Stimulated activated CD4-positive, alpha-beta T cell treated with anti-CD3 and anti-CD28 coated beads, Interleukin-12 subunit alpha, Interleukin-12 subunit beta, amount 100 ng/mL, for 48 hours (primary cell): ENCODE results near the gene ZNF627.
"Not testable (repeated sequence)": the region's sequence is repeated elsewhere in the genome, so short reads cannot be mapped to it uniquely, and the experiment has no call there.

ENCODE experiments used
- DNase-seq, 3 donors: peaks; one replicate each; pipeline ENCODE4 v3.0.0-alpha.2; 2020; ENCODE audit warnings: low read depth in 2 of 3, low spot score in 1 of 3

The ZNF627 gene

GRCh38 chr19:11573763-11574162 is 23.5 kb upstream of the ZNF627 start:
- not testable (repeated sequence) for DNase-seq

DNA sequence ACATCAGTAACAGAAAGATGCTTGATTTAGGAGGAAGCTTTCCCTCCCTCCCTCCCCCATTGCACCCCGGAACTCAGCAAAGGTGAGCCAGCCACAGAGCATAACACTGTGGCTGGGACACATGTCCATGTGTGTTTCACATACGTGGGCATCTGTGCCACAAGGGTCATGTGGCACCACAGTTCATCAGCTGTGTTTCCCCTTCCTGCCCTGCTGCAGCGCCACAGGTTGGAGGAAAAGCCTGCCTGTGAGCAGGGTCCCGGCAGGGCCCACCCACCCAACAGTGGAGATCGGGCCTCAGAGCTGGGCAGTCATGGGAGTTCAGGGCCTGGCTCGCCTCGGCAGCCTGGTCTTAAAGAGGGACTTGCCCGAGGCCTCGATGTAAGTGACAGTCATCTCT is 22.6 kb upstream of the ZNF627 start:
- DNase-seq = no peak

- DNase-seq = no peak
These were observed 21.1 kb upstream of the ZNF627 start for GRCh38 chr19:11576227-11576626.

DNA sequence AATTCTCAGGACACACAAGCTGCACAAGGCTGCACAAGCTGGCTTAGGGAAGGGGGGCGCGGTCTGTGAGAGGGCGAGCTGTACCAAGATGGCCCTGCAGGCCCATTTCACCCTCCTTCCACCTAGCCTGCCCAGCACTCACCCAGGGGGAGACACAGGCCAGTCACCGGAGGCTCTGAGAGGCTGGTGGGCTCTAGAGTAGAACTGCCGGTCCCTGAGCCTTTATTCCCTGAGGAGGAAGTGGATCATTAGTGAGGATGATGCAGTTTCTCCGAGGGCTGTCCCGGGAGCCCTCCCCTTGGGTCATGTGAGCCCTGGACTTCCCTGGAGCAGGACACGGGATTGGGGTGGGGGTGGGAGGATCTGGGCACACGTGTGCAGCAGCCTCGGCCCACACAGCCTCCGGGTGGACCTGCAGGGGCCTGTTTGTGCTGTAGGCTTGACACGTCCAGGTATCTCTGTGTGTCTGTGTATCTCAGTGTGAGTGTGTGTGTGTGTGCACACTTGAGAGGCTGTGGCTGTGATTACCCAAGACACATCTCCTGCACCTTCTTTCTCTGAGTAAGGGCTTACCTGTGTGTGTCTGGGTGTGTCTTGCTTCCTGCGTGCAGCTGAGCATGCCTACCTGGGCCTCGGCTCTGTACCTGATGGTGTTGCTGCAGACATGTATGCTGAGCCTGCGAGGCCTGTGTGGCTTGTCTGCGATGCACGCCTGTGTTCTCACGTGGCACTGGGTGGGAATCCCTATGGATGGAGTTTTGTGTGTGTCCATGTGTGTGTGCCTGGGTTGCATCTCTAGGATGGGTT is 19.6 kb upstream of the ZNF627 start, which contains the start of gene ACP5:
Gene ACP5 (minus strand): TSS at position 195 of the 807 bp plus-strand sequence. CDS start 328 bp downstream, outside the sequence.
- DNase-seq = no peak

DNA sequence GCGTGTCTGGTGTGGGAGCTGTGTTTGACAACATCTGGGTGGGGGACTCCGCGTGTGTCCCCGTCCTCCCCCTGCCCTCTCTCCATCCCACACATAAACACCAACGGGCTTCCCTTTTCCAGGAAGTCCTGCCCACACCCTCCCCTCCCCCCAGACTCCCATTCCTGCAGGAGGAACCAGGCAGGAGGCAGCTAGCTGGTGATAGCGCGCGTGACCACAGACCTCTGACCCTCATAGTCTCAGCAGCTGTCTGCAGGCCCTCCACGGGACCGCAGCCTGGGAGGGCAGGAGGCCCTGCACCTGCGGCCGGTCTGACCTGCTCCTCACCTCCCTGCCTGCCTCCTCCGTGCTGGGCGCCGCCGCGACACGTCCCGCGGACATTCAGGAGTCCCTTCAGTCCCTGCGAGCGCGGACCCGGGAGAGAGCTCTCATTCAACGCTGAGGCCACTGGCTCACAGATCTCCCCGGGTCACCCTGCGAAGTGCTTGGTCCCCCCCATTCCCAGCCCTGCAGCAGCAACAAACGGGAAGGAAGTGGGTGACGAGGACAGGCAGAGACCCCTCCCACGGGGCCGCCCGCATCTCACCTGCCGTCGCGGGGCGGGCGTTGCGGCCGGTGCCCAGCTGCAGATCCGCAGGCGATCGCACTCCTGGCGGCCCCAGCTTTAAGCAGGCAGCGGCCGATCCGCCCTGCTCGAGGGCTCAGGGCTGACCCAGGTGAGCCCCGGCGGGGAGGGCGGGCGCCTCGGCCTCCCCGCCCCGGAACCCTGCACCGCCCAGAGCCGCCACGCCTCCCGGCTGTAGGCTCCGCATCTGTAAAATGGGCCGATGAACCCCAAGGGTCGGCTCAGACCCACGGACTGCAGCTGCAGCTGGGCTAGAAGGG is 18.8 kb upstream of the ZNF627 start:
- no peak for DNase-seq

DNA sequence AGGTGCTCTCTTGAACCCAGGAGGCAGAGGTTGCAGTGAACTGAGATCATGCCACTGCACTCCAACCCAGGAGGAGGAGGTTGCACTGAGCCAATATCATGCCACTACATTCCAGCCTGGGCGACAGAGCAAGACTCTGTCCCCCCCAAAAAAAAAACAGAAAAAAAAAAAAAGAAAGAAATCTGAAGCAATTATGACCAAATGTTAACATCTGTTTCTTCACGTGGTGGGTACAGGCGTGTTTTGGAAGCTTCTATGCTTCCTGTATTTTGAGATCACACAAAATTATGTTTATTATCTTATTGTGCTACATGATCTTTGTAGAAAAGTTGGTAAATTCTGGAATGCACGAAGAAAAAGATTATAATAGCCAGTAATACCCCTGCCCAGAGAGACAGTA is 17.2 kb upstream of the ZNF627 start:
- DNase-seq = no peak

DNA sequence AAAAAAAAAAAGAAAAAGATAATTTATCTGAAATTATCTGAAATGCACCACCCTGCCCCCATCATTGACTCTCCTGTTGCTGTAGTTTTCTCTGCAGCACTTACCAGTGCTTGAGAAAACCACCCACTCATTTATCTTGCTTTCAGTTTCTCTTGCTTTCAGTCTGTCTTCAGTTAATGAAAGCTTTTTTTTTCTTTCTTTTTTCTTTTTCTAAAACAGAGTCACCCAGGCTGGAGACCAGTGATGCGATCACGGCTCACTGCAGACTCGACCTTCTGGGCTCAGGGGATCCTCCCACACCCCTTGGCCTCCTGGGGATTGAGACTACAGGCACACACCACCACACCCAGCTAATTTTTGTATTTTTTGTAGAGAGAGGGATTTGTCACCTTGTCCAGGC is 15.5 kb upstream of the ZNF627 start:
- peak in 1 of 3 donors; percentile 39 for DNase-seq

DNA sequence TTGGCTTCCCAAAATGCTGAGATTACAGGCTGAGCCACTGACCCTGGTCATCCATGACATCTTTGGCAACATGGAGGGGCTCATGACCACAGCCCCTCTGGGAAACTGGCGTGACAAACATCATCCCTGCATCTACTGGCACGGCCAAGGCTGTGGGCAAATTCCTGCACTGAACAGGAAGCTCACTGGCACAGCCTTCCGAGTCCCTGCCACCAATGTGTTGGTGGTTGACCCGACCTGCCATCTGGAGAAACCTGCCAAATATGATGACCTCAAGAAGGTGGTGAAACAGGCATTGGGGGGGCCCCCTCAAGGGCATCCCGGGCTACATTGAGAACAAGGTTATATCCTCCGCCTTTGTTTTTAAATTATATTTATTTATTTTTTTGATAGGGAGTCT is 11.0 kb upstream of the ZNF627 start:
- no peak for DNase-seq

GRCh38 chr19:11587302-11587974 is 9.8 kb upstream of the ZNF627 start:
- peak; percentile 66 to 88 (median 69) for DNase-seq

GRCh38 chr19:11587975-11588631 is 9.2 kb upstream of the ZNF627 start:
- DNase-seq = no peak

DNA sequence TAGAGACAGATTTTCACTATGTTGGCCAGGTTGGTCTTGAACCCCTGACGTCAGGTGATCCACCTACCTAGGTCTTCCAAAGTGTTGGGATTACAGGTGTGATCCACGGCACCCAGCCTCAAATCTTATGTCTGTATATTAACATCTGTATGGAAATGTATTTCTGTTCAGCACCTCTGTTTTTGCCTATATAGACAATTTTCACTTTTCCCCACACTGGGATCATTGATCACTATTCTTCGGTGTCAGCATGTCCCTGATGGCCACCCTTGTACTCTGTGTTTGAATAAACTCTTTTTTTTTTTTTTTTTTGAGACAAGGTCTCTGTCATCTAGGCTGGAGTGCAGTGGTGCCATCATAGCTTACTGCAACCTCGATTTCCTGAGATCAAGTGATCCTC is 3.2 kb upstream of the ZNF627 start:
- DNase-seq = no peak

DNA sequence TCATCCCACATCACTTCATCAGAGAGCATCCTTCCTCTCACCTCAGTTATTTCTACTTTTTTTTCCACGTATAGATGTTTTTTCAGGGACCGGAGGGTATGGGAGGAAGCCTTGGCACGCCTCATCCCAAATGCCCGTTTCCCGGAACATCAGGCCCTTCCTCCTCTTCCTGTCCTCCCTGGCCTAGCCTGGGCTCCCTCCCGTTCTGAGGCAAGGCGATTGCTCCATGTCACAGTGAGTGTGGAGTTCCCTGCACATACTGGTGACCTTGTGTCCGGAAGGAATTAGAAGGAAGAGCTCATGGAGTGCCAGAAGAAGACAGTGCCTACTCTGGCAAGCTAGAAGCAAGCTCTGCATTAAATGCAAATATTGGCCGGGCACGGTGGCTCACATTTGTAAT is 1.1 kb upstream of the ZNF627 start:
- no peak for DNase-seq

GRCh38 chr19:11598103-11598483 is 810 bp downstream of the ZNF627 start:
- no peak for DNase-seq

GRCh38 chr19:11598746-11599145 is 1.5 kb downstream of the ZNF627 start:
- DNase-seq = no peak

- not testable (repeated sequence) for DNase-seq
These were observed 2.4 kb downstream of the ZNF627 start for GRCh38 chr19:11599704-11600103.

DNA sequence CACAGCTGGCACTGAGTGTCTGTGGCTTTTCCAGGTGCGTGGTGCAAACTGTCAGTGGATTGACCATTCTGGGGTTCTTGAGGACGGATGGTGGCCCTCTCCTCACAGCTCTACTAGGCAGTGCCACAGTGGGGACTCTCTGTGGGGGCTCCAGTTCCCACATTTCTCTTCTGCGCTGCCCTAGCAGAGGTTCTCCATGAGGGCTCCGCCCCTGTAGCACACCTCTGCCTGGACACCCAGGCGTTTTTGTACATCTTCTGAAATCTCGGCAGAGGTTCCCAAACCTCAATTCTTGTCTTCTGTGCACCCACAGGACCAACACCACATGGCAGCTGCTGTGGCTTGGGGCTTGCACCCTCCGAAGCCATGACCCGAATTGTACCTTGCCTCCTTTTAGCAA is 9.2 kb downstream of the ZNF627 start:
- DNase-seq = no peak

GRCh38 chr19:11611730-11612129 is 14.4 kb downstream of the ZNF627 start:
- DNase-seq = no peak

DNA sequence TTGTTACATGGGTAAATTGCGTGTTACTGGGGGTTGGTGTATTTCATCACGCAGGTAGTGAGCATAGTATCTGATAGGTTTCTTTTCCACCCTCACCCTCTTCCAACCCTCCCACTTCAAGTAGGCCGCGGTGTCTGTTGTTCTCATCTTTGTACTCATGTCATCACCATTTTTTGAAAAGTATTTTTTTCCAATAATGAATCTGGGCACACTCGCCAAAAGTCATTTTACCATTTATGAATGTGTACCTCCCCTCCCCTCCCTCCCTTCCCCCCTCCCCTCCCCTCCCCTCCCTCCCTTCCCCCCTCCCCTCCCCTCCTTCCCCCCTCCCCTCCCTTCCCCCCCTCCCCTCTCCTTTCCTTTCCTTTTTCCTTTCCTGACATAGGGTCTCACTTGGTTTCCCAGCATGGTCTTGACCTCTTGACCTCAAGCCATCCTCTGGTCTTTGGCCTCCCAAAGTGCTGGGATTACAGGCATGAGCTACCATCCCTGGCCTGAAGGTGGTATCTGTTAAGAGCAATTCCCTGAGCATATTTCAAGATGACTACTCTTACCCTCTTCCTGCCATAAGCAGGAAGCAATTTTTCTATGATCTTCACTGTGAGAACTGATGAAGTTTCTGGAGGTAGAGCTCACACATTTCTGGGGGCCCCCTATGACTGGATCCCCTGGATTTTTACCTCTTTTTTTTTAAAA is 15.7 kb downstream of the ZNF627 start:
- no peak for DNase-seq

GRCh38 chr19:11617180-11618062 is 20.1 kb downstream of the ZNF627 start:
- no peak for DNase-seq
